Spleen (tissue), 11 donors: ENCODE results near the gene STK17A. TPM values are rescaled to one million over a fixed set of nuclear protein-coding genes. Genes with fewer than 3 reads are reported as not detected.
A peak's percentile ranks its signal among the peaks of the same experiment; 100 is the strongest.

Experiments used
- DNase-seq: peaks from one replicate; pipeline ENCODE4 v3.0.0-alpha.2; 2020
- H3K27ac ChIP-seq, 8 donors: fragments of 200-600 bp; sonication (generic) in 7 of 8; 1 replicate in 4 of 8; 2 replicates in 4 of 8; pipeline versions ENCODE4 v1.5.0 to v1.8.0; 2016 to 2021; ENCODE audit warnings: inconsistent platforms in 4 of 8, mild to moderate bottlenecking in 4 of 8, moderate library complexity in 1 of 8
- H3K27me3 ChIP-seq, 7 donors: fragments of 200-600 bp; sonication (generic) in 6 of 7; replicated peaks in 1 of 7; 1 replicate in 4 of 7; 2 replicates in 3 of 7; pipeline versions ENCODE4 v1.5.0 to v1.8.0; 2016 to 2021; ENCODE audit warnings: inconsistent platforms in 3 of 7, mild to moderate bottlenecking in 1 of 7
- H3K36me3 ChIP-seq, 6 donors: fragments of 200-600 bp; sonication (generic) in 5 of 6; 1 replicate in 4 of 6; 2 replicates in 2 of 6; pipeline versions ENCODE4 v1.5.0 to v1.8.0; 2016 to 2021; ENCODE audit warnings: inconsistent platforms in 2 of 6
- H3K4me1 ChIP-seq, 6 donors: fragments of 200-600 bp; sonication (generic) in 5 of 6; 1 replicate in 3 of 6; 2 replicates in 3 of 6; pipeline versions ENCODE4 v1.5.0 to v1.8.0; 2016 to 2021; ENCODE audit warnings: inconsistent platforms in 3 of 6
- H3K4me3 ChIP-seq, 8 donors: fragments of 200-600 bp; sonication (generic) in 7 of 8; 1 replicate in 4 of 8; 2 replicates in 4 of 8; pipeline versions ENCODE4 v1.5.0 to v1.8.0; 2016 to 2021; ENCODE audit warnings: inconsistent platforms in 4 of 8, mild to moderate bottlenecking in 4 of 8, moderate library complexity in 2 of 8
- H3K9me3 ChIP-seq, 8 donors: fragments of 200-600 bp; sonication (generic) in 7 of 8; 1 replicate in 4 of 8; 2 replicates in 4 of 8; pipeline versions ENCODE4 v1.5.0 to v1.8.0; 2016 to 2021; ENCODE audit warnings: inconsistent platforms in 4 of 8
- POLR2A ChIP-seq, 3 donors: fragments of 450-650 bp; IDR thresholded peaks; one replicate each; pipeline ENCODE4 v1.5.1; 2017; ENCODE audit warnings: antibody characterized with exemption in 3 of 3, mild to moderate bottlenecking in 1 of 3
- POLR2AphosphoS5 ChIP-seq, 3 donors: sonication (generic); formaldehyde crosslinking; IDR thresholded peaks; one replicate each; pipeline ENCODE4 v1.5.1; 2017; ENCODE audit warnings: antibody characterized with exemption in 3 of 3
- WGBS, 5 donors: extraction: QIAGEN DNeasy Blood & Tissue Kit in 3 of 5; methylation state at CpG; one replicate each; pipeline versions ENCODE4 v1.1.5 to v1.1.7; 2013 to 2018; 5-methylcytosine and 5-hydroxymethylcytosine counted together
- intact Hi-C: fragments of 100-400 bp; cut with DNase I; formaldehyde crosslinking; loops from one replicate; pipeline ENCODE4 v1.15.0; 2023; ENCODE audit warnings: low total_unique reads
- polyA plus RNA-seq, 3 donors: library from polyadenylated mRNA; stranded (reverse); fragments of 200-250 nt; gene quantifications; one replicate each; pipeline ENCODE4 v1.2.1, GENCODE V29; 2013
- total RNA-seq, 7 donors: library from RNA; depleted of rRNA in 3 of 7; stranded (reverse); fragments of >200 nt in 3 of 7; fragmentation: NEBNext Ultra II Directional in 4 of 7; extraction: Animal tissue kit (Norgen Biotek cat#: 25700) in 4 of 7; gene quantifications; one replicate each; pipeline versions ENCODE4 v1.1.0 to v1.2.1, GENCODE V29; 2016 to 2021
- TF ChIP-seq, protein P1 (sequence below), 11 experiments: fragments of 200-600 bp in 7 of 11; fragments of 450-650 bp in 4 of 11; sonication (generic) in 4 of 11; IDR thresholded peaks in 8 of 11; conservative IDR thresholded peaks in 3 of 11; 1 replicate in 7 of 11; 2 replicates in 4 of 11; pipeline versions ENCODE4 v1.4.0 to v1.8.0; 2016 to 2021; ENCODE audit warnings: antibody characterized with exemption in 11 of 11, inconsistent platforms in 4 of 11, mild to moderate bottlenecking in 1 of 11
- donor health status: healthy with polysubstance abuse.
- donor health status: DM: no; HTN: no; CAD: no; lungs with moderate emphysema.
- donor health status: DM: no; HTN: no; CAD: no.
- donor health status: Bipolar disorder and iron deficiency.
- donor health status: healthy.
- donor health status: DM: no; HTN: no; CAD: no.
- donor health status: DM: yes; HTN: yes; CAD: no.

The STK17A gene
- total and polyA plus RNA-seq, 10 donors = 33.4 to 70.1 (median 53.4) TPM

DNA sequence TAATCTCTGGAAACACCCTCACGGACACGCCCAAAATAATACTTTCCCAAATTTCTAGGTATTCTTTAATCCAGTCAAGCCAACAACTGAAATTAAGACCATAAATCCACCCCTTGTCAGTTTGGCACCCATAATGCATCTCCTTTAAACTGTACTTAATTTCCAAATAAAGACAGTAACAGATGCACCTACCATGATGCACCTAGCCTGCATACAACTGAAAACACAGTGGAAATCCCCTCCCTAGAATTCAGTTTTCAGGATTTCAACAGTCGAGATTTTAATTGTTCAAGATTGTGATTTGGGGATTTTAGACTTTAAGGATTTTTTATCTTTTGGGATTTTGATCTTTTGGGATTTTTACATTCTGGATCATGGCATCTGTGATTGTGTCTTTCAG is 17.1 kb downstream of the STK17A start:
- Histone ChIP-seq H3K4me1 (peaks cover 6 to 100% (median 62%) of the 10 kb centered on the region in 6 donors), H3K27me3 (no peaks in the 10 kb centered on the region), H3K36me3 (peaks cover 0 to 91% (median 54%) of the 10 kb centered on the region in 6 donors), H3K4me3 (no peak overlapping the region), H3K9me3 (no peaks in the 10 kb centered on the region), H3K27ac (peak overlapping the region in 1 of 8 donors; percentile 10)
- intact Hi-C loops = no loop called here
- DNase-seq = no peak
- no peak for TF ChIP-seq POLR2AphosphoS5 (IDR thresholded peaks at IDR 0.05)
- TF ChIP-seq, protein P1, sequence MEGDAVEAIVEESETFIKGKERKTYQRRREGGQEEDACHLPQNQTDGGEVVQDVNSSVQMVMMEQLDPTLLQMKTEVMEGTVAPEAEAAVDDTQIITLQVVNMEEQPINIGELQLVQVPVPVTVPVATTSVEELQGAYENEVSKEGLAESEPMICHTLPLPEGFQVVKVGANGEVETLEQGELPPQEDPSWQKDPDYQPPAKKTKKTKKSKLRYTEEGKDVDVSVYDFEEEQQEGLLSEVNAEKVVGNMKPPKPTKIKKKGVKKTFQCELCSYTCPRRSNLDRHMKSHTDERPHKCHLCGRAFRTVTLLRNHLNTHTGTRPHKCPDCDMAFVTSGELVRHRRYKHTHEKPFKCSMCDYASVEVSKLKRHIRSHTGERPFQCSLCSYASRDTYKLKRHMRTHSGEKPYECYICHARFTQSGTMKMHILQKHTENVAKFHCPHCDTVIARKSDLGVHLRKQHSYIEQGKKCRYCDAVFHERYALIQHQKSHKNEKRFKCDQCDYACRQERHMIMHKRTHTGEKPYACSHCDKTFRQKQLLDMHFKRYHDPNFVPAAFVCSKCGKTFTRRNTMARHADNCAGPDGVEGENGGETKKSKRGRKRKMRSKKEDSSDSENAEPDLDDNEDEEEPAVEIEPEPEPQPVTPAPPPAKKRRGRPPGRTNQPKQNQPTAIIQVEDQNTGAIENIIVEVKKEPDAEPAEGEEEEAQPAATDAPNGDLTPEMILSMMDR (IDR thresholded peaks at IDR 0.05 in 8 of 11, conservative IDR thresholded peaks at IDR 0.05 in 3 of 11) = no peak
- TF ChIP-seq POLR2A (IDR thresholded peaks at IDR 0.05) = no peak
- 88 to 93% (median 90%) methylated on average over 3 of the region's 3 CpGs for WGBS, 5 donors

DNA sequence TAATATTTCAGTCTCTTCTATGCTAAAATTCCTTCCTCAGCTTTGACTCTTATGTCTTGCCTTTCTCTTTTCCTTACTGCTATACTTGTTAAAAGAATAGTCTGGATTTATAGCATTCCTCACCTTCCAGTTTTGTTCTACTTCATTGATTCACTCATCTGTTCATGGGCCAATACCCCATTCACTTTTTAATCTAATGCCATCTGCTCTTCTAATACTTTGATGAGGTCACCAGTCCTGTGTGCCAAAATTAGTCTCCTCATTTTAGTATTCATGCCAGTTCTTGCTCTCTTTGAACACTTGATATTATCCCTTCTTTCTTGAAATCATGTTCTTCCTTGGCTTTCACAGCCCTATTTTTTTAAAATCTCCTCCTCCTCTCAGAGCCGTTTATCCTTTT is 19.3 kb downstream of the STK17A start:
- H3K4me3 ChIP-seq = no peak overlapping the region
- TF ChIP-seq, protein P1 (IDR thresholded peaks at IDR 0.05 in 8 of 11, conservative IDR thresholded peaks at IDR 0.05 in 3 of 11) = no peak
- no peak for TF ChIP-seq POLR2A (IDR thresholded peaks at IDR 0.05)
- TF ChIP-seq POLR2AphosphoS5 (IDR thresholded peaks at IDR 0.05) = no peak
- no peaks in the 10 kb centered on the region for H3K9me3 ChIP-seq
- no peak for DNase-seq
- peaks cover 0 to 100% (median 62%) of the 10 kb centered on the region in 6 donors for H3K4me1 ChIP-seq
- H3K36me3 ChIP-seq = peaks cover 0 to 89% (median 40%) of the 10 kb centered on the region in 6 donors
- H3K27me3 ChIP-seq = no peaks in the 10 kb centered on the region
- intact Hi-C loops = no loop called here
- no peak overlapping the region for H3K27ac ChIP-seq
- 72 to 82% (median 80%) methylated on average over 1 of the region's 1 CpG for WGBS, 5 donors

DNA sequence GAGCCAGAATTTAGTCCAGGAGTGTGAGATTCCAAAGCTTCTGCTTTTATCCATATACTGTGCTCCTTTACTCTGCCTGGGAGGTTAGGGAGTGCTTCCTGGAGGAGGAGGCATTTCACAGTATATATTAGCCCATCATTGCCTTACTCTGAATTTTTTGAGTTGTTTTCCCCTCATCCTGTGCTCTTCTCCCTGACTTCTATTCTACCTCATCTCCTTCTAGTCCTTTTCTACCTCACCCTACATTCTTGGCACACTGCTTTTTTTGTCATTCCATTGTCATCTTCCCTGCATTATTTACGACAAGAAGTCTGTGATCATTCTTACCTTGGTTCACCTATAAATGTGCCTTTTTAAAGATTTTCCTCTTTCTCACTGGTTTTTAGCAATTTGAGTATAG is 21.3 kb downstream of the STK17A start:
- Histone ChIP-seq H3K27me3 (no peaks in the 10 kb centered on the region), H3K4me3 (no peak overlapping the region), H3K9me3 (no peaks in the 10 kb centered on the region), H3K36me3 (peaks cover 0 to 89% (median 33%) of the 10 kb centered on the region in 6 donors), H3K4me1 (peaks cover 0 to 99% (median 65%) of the 10 kb centered on the region in 6 donors), H3K27ac (no peak overlapping the region)
- TF ChIP-seq, protein P1 (IDR thresholded peaks at IDR 0.05 in 8 of 11, conservative IDR thresholded peaks at IDR 0.05 in 3 of 11) = no peak
- TF ChIP-seq POLR2AphosphoS5 (IDR thresholded peaks at IDR 0.05) (no peak), POLR2A (IDR thresholded peaks at IDR 0.05) (no peak)
- 76 to 93% (median 90%) methylated on average over 1 of the region's 1 CpG for WGBS, 5 donors
- DNase-seq = no peak
- intact Hi-C loops = no loop called here

DNA sequence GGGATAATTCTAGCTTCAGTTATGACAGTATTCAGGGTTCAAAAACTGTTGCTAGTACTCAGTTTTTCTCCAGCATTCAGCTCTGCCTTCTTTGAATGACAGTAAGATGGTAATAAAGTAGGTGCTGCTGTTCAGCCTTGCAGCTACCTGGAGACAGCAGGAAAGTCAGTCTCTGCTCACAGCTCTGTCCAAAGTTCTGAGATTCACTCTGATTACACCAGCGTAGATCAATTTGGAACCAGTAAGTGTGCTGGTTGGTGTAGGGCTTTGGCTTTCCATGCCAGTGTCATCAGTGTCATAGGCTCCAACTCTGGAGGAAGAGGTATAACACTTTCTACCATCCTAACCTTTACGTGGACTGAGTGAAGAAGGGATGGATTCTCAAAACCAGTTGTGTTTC is 26.2 kb downstream of the STK17A start:
- Histone ChIP-seq H3K4me3 (no peak overlapping the region), H3K9me3 (no peaks in the 10 kb centered on the region), H3K4me1 (peaks cover 0 to 95% (median 51%) of the 10 kb centered on the region in 6 donors), H3K27ac (peak overlapping the region in 1 of 8 donors; percentile 22), H3K36me3 (peaks cover 0 to 89% (median 38%) of the 10 kb centered on the region in 6 donors), H3K27me3 (no peaks in the 10 kb centered on the region)
- intact Hi-C loops = no loop called here
- WGBS, 5 donors = 88 to 97% (median 96%) methylated on average over 2 of the region's 2 CpGs
- DNase-seq = no peak
- TF ChIP-seq, protein P1 (IDR thresholded peaks at IDR 0.05 in 8 of 11, conservative IDR thresholded peaks at IDR 0.05 in 3 of 11) = no peak
- TF ChIP-seq POLR2AphosphoS5 (IDR thresholded peaks at IDR 0.05) = peak in 1 of 3 donors; percentile 16
